Activated CD8-positive, alpha-beta memory T cell treated with anti-CD3 and anti-CD28 coated beads for 4 hours (primary cell): Measurements from ENCODE around the gene CDC42EP1.
"Not testable (repeated sequence)": the region's sequence is repeated elsewhere in the genome, so short reads cannot be mapped to it uniquely, and the experiment has no call there.

Experiments used
- DNase-seq, 2 donors: peaks; one replicate each; pipeline ENCODE4 v3.0.0-alpha.2; 2020; ENCODE audit warnings: low read depth in 2 of 2

CDC42EP1 gene, protein sequence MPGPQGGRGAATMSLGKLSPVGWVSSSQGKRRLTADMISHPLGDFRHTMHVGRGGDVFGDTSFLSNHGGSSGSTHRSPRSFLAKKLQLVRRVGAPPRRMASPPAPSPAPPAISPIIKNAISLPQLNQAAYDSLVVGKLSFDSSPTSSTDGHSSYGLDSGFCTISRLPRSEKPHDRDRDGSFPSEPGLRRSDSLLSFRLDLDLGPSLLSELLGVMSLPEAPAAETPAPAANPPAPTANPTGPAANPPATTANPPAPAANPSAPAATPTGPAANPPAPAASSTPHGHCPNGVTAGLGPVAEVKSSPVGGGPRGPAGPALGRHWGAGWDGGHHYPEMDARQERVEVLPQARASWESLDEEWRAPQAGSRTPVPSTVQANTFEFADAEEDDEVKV

DNA sequence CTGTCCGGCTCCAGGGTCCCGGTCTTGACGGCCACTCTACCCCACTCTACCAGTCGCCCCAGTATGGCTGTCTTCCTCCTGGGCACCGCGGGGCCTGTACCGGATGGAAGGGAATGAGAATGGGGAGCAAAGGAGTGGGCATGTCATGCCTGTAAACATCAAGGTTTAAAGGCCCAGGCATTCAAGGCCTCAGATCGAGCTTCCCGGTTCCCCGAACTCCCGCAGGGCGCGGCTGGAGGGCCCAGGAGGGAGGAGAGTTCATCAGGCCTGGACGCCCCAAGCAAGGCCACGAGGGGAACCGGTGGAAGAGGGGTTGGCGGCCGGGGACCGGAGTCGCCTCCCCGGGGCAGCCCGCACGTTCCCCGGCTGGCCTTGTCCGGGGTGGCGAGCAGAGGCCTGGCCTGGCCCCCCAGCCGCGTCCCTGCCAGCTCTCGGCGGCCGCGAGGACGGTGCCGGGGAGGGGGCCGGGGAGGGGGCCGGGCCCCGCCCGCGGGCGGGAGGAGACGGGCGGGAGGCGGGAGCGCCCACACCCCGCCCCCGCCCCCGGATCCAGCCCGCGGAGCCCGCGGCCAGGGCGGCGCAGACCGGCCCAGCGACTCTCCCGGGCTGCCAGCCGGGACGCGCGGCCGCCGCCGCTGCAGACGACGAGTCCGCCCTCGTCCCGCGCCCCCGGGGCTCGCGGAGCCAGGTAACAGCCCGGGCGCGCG, at the start of gene CDC42EP1:
TSS of gene CDC42EP1 (plus strand) at position 580 of the 707 bp plus-strand sequence. CDS start 5,870 bp downstream, outside the sequence.
- DNase-seq: no peak

- no peak for DNase-seq
These were observed 48.7 kb upstream of the CDC42EP1 start for GRCh38 chr22:37511395-37512104.

DNA sequence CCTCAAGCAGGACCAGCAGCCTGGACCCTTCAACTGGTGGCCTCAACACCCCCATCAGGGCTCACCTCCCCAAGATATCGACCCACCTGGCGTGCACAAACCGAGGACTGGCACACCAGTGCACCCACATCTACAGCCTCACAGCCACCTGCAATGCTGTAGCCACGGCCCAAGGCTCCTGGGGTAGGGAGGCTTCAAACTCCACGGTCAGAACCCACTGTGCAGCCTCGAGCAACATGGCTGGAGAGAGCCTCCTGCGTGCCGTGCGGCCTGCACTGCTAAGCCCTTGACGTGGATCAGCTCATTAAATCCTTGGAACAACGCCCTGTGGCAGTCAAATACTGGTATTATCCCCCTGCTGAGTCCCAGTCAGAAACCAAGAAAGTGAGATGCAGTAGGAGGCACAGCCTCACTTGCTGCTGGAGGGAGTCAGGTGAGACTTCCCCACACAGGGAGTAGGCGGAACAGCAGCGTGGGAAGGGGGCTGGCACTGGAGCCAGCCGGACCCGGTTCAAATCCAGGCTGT, 45.7 kb upstream of the CDC42EP1 start:
- DNase-seq: no peak

DNA sequence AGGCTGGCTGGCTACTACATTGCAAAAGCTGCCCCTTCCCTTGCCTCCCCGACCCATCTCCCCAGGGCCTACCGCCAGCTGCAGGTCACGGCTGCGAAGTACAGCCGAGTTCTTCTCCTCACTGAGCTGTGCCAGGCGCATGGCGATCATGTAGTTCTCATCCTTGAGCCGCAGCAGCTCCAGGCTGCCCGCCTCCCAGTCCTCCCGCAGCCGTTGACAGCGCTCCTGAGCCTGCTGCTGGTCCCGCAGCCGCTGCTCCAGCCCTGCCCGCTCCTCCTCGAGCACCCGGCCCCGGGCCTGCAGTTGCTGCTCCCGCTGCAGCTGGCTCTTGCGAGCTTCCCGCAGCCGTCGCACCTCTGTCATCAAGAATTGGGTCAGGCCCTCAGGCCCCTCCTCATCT, 44.4 kb upstream of the CDC42EP1 start:
- no peak for DNase-seq

GRCh38 chr22:37516456-37516855, 43.8 kb upstream of the CDC42EP1 start:
- no peak for DNase-seq

DNA sequence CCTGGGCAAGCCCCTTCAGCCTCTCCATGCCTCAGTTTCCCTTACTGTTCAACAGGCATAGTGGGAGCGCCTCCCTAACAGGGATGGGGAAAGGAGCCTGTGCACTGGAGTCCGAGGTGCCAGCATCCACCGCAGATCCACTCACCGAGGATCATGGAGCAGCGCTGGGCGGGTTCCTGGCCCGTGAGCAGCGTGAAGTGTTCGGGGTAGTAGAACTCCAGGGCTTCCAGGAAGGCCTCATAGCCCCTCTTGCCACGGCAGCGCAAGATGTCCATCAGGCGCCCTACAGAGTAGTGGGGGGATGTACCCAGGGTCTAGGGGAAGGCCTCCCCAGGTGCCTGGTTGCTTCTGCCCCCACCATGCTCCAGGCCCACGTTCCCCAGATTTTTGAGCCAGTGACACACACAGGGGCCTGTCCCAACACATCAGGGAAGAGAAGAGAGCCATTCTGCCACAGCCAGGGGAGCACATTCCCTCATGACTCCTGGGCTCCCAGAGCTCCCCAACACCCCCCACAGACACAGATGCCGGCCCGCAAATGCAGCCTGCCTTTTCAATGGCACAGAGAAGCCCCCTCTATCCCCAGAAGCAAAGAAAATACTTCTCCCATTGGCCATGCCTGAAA, 42.3 kb upstream of the CDC42EP1 start:
- no peak for DNase-seq

GRCh38 chr22:37518509-37519267, 41.6 kb upstream of the CDC42EP1 start:
- no peak for DNase-seq

- no peak for DNase-seq
These were observed 40.7 kb upstream of the CDC42EP1 start, which contains the start of gene CARD10 for GRCh38 chr22:37519268-37520195. TSS of gene CARD10 (minus strand) at chr22:37519415. CDS start at chr22:37519200, 215 bp downstream.

DNA sequence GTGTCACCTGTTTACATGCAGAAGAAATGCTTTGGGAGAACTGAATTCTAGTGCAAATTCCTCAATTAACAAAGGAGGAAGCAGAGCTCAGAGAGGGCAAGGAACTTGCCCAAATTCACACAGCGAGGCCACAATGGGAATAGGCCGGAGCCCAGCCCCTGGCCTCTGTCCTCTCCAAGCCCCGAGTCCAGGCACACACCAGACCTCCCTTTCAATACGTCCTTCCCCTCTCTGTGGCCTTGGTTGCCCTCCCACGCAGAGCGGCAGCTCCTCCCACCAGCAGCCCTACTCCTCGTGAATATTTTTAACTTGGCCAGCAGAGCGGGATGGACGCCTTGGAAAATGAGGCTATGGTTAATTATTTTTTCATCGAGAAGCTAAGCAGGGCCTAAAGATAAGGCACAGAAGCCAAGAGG, 39.5 kb upstream of the CDC42EP1 start:
- DNase-seq: no peak

DNA sequence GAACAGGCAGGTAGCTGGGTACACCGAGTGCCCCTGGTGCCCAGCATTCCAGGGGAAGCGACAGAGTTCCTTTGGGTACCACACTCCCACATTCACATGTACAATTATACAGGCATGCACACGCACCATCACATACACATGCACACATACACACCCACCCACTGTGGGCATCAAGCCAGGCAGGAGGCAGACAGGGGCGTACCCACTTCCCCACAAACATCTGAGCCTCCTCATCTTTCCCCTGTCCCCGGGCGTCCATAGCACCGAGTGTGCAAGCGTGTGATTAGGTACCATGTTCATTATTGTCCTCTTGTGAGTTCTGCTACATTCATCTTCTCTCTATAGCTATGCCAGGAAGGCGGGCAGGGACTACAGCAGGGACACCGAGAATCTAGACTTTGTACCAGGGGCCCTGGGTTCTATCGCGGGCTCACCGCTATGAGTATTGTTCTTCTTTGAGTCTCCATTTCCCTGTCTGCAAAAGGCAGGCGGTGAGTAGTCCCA, 39.0 kb upstream of the CDC42EP1 start:
- DNase-seq: no peak

GRCh38 chr22:37522482-37522881, 37.8 kb upstream of the CDC42EP1 start:
- DNase-seq: no peak

GRCh38 chr22:37525073-37525745, 35.1 kb upstream of the CDC42EP1 start:
- peak in 1 of 2 donors; percentile 9 for DNase-seq

GRCh38 chr22:37525746-37526350, 34.4 kb upstream of the CDC42EP1 start:
- DNase-seq: no peak

DNA sequence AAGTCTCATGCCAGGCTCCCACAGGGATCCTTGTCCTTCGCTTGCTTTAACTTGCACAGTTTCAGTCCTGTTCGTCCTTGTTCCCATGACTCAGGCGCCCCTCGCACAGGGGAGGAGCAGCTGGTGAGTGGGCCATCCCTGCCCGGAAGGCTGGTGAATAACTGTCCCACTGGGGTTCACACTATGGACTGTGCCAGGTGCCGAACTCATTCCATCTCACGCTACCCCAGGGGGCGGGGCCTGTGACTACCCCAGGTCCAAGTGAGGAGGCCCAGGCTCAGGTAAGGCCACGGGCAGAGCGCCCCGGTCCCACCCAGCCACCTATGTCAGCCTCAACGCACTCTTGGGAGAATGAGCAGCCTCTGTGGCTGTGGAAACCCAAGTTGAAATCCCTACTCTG, 33.9 kb upstream of the CDC42EP1 start:
- DNase-seq: no peak

- DNase-seq: not testable (repeated sequence)
These were observed 33.1 kb upstream of the CDC42EP1 start for GRCh38 chr22:37527081-37527752.

- not testable (repeated sequence) for DNase-seq
These were observed 32.3 kb upstream of the CDC42EP1 start for GRCh38 chr22:37527952-37528351.

GRCh38 chr22:37529652-37530345, 30.5 kb upstream of the CDC42EP1 start:
- DNase-seq: no peak
